ENCODE measurements around the gene SOAT1.

- TF ChIP-seq, protein P1, sequence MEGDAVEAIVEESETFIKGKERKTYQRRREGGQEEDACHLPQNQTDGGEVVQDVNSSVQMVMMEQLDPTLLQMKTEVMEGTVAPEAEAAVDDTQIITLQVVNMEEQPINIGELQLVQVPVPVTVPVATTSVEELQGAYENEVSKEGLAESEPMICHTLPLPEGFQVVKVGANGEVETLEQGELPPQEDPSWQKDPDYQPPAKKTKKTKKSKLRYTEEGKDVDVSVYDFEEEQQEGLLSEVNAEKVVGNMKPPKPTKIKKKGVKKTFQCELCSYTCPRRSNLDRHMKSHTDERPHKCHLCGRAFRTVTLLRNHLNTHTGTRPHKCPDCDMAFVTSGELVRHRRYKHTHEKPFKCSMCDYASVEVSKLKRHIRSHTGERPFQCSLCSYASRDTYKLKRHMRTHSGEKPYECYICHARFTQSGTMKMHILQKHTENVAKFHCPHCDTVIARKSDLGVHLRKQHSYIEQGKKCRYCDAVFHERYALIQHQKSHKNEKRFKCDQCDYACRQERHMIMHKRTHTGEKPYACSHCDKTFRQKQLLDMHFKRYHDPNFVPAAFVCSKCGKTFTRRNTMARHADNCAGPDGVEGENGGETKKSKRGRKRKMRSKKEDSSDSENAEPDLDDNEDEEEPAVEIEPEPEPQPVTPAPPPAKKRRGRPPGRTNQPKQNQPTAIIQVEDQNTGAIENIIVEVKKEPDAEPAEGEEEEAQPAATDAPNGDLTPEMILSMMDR (IDR thresholded peaks at IDR 0.05; ENCODE audit: insufficient read depth, low read depth, low read length): no peak
- TF ChIP-seq EZH2 (IDR thresholded peaks at IDR 0.05; ENCODE audit: insufficient read depth, low read length): no peak
Measured at GRCh38 chr1:179318491-179318890, 24.9 kb downstream of the SOAT1 start.
